ENCODE results near the gene TMEM43.

Gene TMEM43

DNA sequence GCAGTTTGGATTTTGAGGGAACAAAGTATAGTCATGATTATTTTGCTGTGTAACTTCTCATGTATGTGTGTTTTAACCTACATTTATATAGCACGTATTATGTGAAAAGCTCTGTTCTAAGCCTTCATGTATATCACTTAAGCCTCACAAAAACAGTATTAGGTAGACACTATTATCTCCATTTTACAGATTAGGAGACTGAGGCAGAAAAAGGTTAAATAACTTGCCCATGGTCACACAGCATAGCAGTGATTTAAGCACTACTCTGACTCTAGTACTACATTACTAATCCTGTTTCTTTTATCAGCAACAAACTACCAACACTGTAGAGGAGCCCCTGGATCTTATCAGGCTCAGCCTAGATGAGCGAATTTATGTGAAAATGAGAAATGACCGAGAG lies 56.4 kb downstream of the TMEM43 start:
- DNase-seq = no peak

DNA sequence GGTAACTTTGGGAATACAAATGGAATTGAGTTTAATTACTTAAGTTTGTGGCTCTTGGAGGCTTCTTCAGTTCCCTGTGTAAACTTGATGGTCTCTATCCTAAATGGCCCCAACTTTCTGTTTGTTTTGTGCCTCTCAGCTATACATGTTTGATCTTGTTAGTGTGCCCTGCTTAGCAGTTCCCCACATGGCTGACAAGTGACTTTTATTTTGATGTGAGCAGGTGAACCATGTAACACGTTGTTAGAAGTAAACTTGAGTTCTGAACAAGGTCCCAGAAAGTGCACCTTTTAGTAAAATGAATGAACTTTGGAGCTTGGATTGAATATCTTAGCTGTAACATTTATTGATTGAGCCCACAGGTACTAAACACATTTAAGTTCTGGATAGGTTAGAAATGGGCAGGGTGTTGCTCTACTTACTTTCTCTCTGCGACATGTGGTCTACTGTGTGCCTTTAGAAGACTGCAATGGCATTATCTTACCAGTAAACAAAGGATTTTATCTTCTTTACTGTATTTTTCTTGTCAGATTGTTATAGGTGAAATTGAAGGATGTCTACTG lies 58.2 kb downstream of the TMEM43 start:
- no peak for DNase-seq

DNA sequence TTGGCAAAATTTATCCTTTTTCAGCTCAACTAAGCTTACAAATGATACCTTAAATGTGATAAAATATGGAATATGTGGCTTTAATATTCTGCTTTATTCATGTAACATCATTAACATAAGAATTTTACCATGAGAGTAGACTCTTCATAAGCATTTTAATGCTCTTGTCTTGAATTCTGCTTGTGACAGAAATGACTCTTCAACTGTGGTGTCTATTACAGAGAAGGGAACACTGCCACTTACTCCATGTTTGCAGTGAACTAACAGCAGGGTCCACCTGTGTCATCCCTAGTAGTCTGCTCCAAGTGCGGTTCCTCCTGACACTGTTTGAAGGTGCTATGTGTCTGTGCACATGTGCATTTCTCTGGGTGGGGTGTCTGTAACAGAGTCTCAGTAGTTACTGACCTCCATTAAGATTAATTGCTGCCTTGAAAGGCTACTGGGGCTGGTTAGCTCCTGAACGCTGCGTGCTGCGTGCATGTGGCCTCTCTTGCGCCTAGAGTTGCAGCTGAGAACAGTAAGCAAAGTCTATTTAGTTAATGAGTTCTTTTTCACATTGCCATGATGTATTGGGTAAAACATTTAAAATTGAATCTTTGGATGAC lies 62.1 kb downstream of the TMEM43 start:
- no peak for DNase-seq

DNA sequence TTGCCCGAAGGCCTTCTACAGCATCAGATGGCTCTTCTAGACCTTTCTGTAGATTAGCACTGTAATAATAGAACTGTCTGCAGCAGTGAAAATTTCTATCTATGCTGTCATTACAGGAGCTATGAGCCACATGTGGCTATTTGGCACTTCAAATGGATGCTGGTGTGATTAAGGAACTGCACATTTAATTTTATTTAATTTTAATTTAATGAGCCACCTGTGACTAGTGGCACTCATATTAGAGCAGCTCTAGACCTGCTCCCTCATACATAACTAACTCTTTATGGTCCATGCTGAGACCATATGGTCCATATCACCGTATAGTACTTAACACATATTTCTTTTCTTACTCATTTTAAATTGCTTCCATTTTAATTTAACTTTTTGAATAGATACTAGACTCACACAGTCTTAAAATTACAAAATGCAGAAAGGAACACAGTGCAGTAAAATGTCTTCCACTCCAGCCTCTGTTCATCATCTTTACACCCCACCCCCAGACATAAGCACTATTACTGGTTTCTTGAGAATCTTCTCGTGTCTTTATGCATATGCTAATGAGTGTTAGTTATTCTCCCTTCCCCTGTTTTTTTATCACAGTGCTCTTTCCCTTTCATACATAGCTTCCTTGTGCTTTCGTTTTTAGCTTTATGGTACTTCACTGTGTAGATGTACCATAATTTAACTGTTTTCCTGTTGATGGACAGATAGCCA lies 63.3 kb downstream of the TMEM43 start:
- no peak for DNase-seq
